B cell (primary cell): ENCODE data around the gene RFX4. TPM values are rescaled to one million over a fixed set of nuclear protein-coding genes. Genes with fewer than 3 reads are reported as not detected.
"Not testable (repeated sequence)": the region's sequence is repeated elsewhere in the genome, so short reads cannot be mapped to it uniquely, and the experiment has no call there.

Experiments
- ATAC-seq: fragments of 200-7000 bp; cut with Tn5 transposase; one replicate; pipeline ENCODE4 v1.10.0; 2021; ENCODE audit warnings: low read depth, mild to moderate bottlenecking, moderate number of reproducible peaks, moderate library complexity
- CTCF ChIA-PET: fragments of 350-600 bp; sonication (Branson Sonifier 250); formaldehyde crosslinking; loops from one replicate; lab custom pipeline; 2021; ENCODE audit warnings: antibody characterized with exemption, inconsistent platforms; lab: Charles Lee
- POLR2A ChIA-PET: fragments of 350-600 bp; sonication (Branson Sonifier 250); formaldehyde crosslinking; loops from one replicate; lab custom pipeline; 2021; ENCODE audit warnings: antibody characterized with exemption; lab: Charles Lee
- DNase-seq: peaks from one replicate; pipeline ENCODE4 v3.0.0; 2013
- H2AFZ ChIP-seq: 2 replicates; pipeline ENCODE4 v1.6.1; 2012; ENCODE audit warnings: mild to moderate bottlenecking, low read depth, low read length; ENCODE audit not compliant: insufficient read depth, poor library complexity, severe bottlenecking
- H3K27ac ChIP-seq, 2 donors: 1 replicate in 1 of 2; 2 replicates in 1 of 2; pipeline ENCODE4 v1.5.1; 2012 to 2013; ENCODE audit warnings: low read length in 2 of 2, mild to moderate bottlenecking in 2 of 2, moderate library complexity in 1 of 2
- H3K27me3 ChIP-seq, 4 experiments: fragments of 200-600 bp in 1 of 4; sonication (generic) in 1 of 4; replicated peaks in 1 of 4; 1 replicate in 2 of 4; 2 replicates in 2 of 4; pipeline versions ENCODE4 v1.6.1 to v1.7.0; 2013 to 2016; ENCODE audit warnings: low read length in 3 of 4, mild to moderate bottlenecking in 2 of 4, mixed read lengths in 1 of 4, moderate library complexity in 1 of 4; ENCODE audit not compliant: insufficient read depth in 4 of 4, control insufficient read depth in 3 of 4; ENCODE audit errors: control extremely low read depth in 1 of 4
- H3K36me3 ChIP-seq, 2 experiments: replicated peaks in 1 of 2; 1 replicate in 1 of 2; 2 replicates in 1 of 2; pipeline versions ENCODE4 v1.6.1 to v1.7.1; 2013; ENCODE audit warnings: low read length in 1 of 2; ENCODE audit not compliant: insufficient read depth in 2 of 2, control insufficient read depth in 1 of 2; ENCODE audit errors: control extremely low read depth in 1 of 2, extremely low read depth in 1 of 2
- H3K4me1 ChIP-seq, 2 donors: fragments of 200-600 bp in 1 of 2; sonication (generic) in 1 of 2; 1 replicate in 1 of 2; 2 replicates in 1 of 2; pipeline versions ENCODE4 v1.5.1 to v1.6.1; 2013 to 2017; ENCODE audit warnings: low read length in 2 of 2; ENCODE audit not compliant: control insufficient read depth in 2 of 2, insufficient read depth in 2 of 2
- H3K4me2 ChIP-seq: replicated peaks from 2 replicates; pipeline ENCODE3; 2012; ENCODE audit warnings: mild to moderate bottlenecking, low read depth, low read length; ENCODE audit not compliant: poor library complexity, severe bottlenecking
- H3K4me3 ChIP-seq, 5 experiments: fragments of 200-600 bp in 1 of 5; sonication (generic) in 1 of 5; 1 replicate in 3 of 5; 2 replicates in 2 of 5; pipeline versions ENCODE4 v1.5.1 to v1.7.0; 2011 to 2016; ENCODE audit warnings: low read length in 4 of 5, mild to moderate bottlenecking in 4 of 5, low read depth in 2 of 5, control low read depth in 1 of 5, moderate library complexity in 1 of 5; ENCODE audit not compliant: insufficient read depth in 1 of 5; ENCODE audit errors: control extremely low read depth in 1 of 5, extremely low read depth in 1 of 5
- H3K79me2 ChIP-seq: fragments of 200-600 bp; sonication (generic); one replicate; pipeline ENCODE4 v1.6.0; 2016; ENCODE audit warnings: low read length; ENCODE audit not compliant: control insufficient read depth, insufficient read depth
- H3K9ac ChIP-seq: fragments of 200-600 bp; sonication (generic); 2 replicates; pipeline ENCODE4 v1.6.1; 2017; ENCODE audit warnings: mild to moderate bottlenecking, low read length, moderate library complexity
- H3K9me3 ChIP-seq, 3 donors: one replicate each; pipeline versions ENCODE4 v1.6.1 to v1.7.1; 2013; ENCODE audit warnings: low read length in 2 of 3; ENCODE audit not compliant: control insufficient read depth in 2 of 3, insufficient read depth in 1 of 3; ENCODE audit errors: control extremely low read depth in 1 of 3
- H4K20me1 ChIP-seq: 2 replicates; pipeline ENCODE4 v1.6.0; 2012; ENCODE audit warnings: mild to moderate bottlenecking, low read length; ENCODE audit not compliant: insufficient read depth, control insufficient read depth, poor library complexity, severe bottlenecking
- H3K27ac Mint-ChIP-seq: one replicate; pipeline ENCODE4 v1.8.0; 2021; ENCODE audit warnings: mixed read lengths
- H3K27me3 Mint-ChIP-seq: one replicate; pipeline ENCODE4 v1.8.0; 2021; ENCODE audit warnings: mixed read lengths
- H3K4me1 Mint-ChIP-seq: one replicate; pipeline ENCODE4 v1.8.0; 2021; ENCODE audit warnings: mixed read lengths
- H3K4me3 Mint-ChIP-seq: one replicate; pipeline ENCODE4 v1.8.0; 2021; ENCODE audit warnings: mixed read lengths
- H3K9me3 Mint-ChIP-seq: one replicate; pipeline ENCODE4 v1.8.0; 2022; ENCODE audit warnings: mixed read lengths; ENCODE audit not compliant: insufficient read depth
- EZH2 ChIP-seq: IDR thresholded peaks from 2 replicates; pipeline ENCODE4 v1.6.1; 2012; ENCODE audit warnings: borderline replicate concordance, low read depth, mild to moderate bottlenecking, moderate library complexity, low read length; ENCODE audit not compliant: insufficient read depth, poor library complexity, severe bottlenecking
- WGBS: methylation state at CpG from one replicate; pipeline ENCODE4 v1.1.5; 2013; ENCODE audit warnings: missing lambda C conversion rate; ENCODE audit not compliant: insufficient coverage; 5-methylcytosine and 5-hydroxymethylcytosine counted together
- intact Hi-C: fragments of 100-400 bp; cut with micrococcal nuclease; formaldehyde crosslinking; loops from one replicate; pipeline ENCODE4 v1.10.0; 2022
- polyA plus RNA-seq: library from polyadenylated mRNA; depleted of rRNA; stranded (reverse); fragments of >200 nt; gene quantifications from 2 replicates; pipeline ENCODE4 v1.2.3, GENCODE V29; 2012
- total RNA-seq, 2 donors: library from RNA; stranded (reverse); fragments of 120-200 nt in 1 of 2; gene quantifications; 1 replicate in 1 of 2; 2 replicates in 1 of 2; pipeline versions ENCODE4 v1.2.3 to v1.2.4, GENCODE V29; 2013 to 2022
- TF ChIP-seq, protein P1 (sequence below): fragments of 200-600 bp; IDR thresholded peaks from one replicate; pipeline ENCODE4 v1.8.0; 2022; ENCODE audit warnings: antibody characterized with exemption, mild to moderate bottlenecking

RFX4 gene
- total and polyA plus RNA-seq, 2 donors (not counting 1 experiment from before 2014, with no cell fraction given) = not detected

DNA sequence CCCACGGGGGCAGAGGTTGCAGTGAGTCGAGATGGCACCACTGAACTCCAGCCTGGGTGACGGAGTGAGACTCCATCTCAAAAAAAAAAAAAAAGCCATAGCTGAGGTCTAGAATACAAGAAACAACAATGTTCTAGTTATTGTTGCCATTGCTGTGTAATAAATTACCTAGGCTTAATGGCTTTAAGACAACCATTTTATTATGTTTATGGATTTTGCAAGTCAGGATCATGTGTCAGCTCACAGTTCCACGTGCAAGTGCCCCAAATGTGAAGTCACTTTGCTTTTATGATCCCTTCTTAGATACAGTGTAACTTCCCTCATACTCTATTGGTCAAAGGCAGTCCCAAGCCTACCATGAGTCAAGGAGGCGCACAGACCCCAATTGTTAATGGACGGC lies 142.1 kb downstream of the RFX4 start:
- Histone ChIP-seq H3K27ac (no peak overlapping the region), H3K9me3 (no peaks in the 10 kb centered on the region), H3K27me3 (peaks cover 0 to 11% (median 6%) of the 10 kb centered on the region in 4 experiments), H3K4me2 (no peak overlapping the region), H4K20me1 (no peaks in the 10 kb centered on the region), H3K4me3 (no peak overlapping the region), H3K9ac (no peak overlapping the region), H3K4me1 (no peaks in the 10 kb centered on the region), H3K79me2 (no peaks in the 10 kb centered on the region), H2AFZ (no peak overlapping the region), H3K36me3 (no peaks in the 10 kb centered on the region)
- intact Hi-C loops = no loop called here
- no peak overlapping the region for H3K27ac Mint-ChIP-seq
- TF ChIP-seq, protein P1, sequence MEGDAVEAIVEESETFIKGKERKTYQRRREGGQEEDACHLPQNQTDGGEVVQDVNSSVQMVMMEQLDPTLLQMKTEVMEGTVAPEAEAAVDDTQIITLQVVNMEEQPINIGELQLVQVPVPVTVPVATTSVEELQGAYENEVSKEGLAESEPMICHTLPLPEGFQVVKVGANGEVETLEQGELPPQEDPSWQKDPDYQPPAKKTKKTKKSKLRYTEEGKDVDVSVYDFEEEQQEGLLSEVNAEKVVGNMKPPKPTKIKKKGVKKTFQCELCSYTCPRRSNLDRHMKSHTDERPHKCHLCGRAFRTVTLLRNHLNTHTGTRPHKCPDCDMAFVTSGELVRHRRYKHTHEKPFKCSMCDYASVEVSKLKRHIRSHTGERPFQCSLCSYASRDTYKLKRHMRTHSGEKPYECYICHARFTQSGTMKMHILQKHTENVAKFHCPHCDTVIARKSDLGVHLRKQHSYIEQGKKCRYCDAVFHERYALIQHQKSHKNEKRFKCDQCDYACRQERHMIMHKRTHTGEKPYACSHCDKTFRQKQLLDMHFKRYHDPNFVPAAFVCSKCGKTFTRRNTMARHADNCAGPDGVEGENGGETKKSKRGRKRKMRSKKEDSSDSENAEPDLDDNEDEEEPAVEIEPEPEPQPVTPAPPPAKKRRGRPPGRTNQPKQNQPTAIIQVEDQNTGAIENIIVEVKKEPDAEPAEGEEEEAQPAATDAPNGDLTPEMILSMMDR = no peak
- TF ChIP-seq EZH2 = no peak
- ChIA-PET POLR2A (no interaction called here), CTCF (no interaction called here)
- H3K4me3 Mint-ChIP-seq = no peak overlapping the region
- ATAC-seq (no peak), DNase-seq (no peak)
- H3K9me3 Mint-ChIP-seq = no peaks in the 10 kb centered on the region
- no peaks in the 10 kb centered on the region for H3K4me1 Mint-ChIP-seq
- H3K27me3 Mint-ChIP-seq = peaks cover 35% of the 10 kb centered on the region
- WGBS = no CpG with 5 or more reads among the region's 6 CpGs

DNA sequence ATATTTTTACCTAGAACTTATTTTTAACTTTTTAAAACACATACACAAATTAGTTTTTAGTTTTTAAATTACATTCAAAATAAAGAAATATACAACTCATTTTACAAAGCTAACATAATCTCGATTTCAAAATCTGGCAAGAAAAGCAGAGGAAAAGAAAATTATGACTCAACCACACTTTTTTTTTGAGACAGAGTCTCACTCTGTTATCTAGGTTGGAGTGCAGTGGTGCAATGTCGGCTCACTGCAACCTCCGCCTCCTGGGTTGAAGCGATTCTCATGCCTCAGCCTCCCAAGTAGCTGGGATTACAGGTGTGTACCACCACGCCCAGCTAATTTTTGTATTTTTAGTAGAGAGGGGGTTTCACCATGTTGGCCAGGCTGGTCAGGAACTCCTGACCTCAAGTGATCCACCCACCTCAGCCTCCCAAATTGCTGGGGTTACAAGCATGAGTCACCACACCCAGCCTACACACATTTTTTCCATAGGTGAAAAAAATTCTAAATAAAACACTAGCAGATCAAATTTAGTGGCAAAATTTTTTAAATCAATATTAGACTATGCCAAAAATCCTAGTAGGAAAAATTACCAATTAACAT lies 143.9 kb downstream of the RFX4 start:
- intact Hi-C loops, H2AFZ ChIP-seq: not testable (repeated sequence)
- WGBS = 94% methylated on average over 3 of the region's 5 CpGs

More for the DNA sequence above, 143.9 kb downstream of the RFX4 start:
- DNase-seq, H3K4me3 ChIP-seq, H4K20me1 ChIP-seq, H3K4me1 Mint-ChIP-seq, CTCF ChIA-PET, H3K9ac ChIP-seq, H3K4me1 ChIP-seq, H3K9me3 ChIP-seq, H3K79me2 ChIP-seq, ATAC-seq, H3K9me3 Mint-ChIP-seq, H3K27ac ChIP-seq, H3K36me3 ChIP-seq, POLR2A ChIA-PET, H3K4me2 ChIP-seq, H3K27me3 ChIP-seq, H3K4me3 Mint-ChIP-seq, H3K27ac Mint-ChIP-seq: not testable (repeated sequence)
- peaks cover 32% of the 10 kb centered on the region for H3K27me3 Mint-ChIP-seq
